Kidney glomerular epithelial cell (primary cell): ENCODE measurements around the gene ISX.

Experiments
- DNase-seq: peaks from one replicate; lab custom pipeline; 2025; lab: John Stamatoyannopoulos, UW

The ISX gene

DNA sequence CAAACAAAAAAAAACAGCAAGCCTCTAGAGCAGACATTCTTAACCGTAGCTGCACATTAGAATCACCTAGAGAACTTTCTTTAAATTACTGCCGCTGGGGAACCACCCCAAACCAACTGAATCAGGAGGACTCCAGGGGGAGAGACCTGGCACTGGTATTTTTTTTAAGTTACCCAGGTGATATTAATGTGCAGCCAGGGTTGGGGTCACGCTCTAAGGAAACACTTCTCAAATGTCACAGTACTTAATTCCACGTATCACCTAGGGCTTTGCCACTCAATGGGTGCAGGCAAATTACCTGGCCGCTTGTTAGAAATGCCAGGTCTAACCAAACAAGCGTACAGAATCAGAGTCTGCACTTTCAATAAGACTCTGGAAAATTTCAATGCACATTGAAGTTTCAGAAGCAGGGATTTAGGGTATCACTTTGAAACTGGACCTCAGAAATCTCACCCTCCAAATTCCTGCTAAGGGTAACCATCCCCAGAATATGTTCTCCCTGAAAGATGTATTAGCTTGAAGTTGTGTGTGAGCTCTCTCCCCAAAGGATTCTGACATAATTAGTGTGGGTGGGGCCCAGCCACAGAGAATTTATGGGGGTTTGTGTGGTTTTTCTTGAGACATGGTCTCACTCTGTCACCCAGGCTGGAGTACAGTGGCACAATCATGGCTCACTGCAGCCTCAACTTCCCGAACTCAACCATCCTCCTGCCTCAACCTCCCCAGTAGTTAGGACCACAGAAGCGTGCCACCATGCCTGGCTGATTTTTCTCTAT is 12.7 kb upstream of the ISX start:
- DNase-seq = no peak

DNA sequence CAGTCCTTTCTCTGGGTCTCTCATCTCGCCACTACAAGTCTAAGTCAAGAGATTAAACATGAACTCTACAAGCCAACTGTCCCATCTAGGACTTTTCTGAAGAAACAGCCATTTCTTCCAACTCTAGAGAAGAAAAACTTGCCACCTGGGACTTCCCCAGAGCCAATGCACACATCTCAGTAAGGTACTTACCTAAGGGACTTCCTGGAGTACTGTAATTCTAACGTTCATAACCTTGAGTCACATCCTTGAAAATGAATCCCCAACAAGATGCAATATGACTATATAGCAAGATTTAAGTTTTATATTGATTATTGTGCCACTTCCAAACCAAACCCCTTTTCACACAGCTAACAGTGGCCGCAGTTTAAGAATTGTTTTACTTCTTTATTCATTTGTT is 11.9 kb upstream of the ISX start:
- DNase-seq = no peak

DNA sequence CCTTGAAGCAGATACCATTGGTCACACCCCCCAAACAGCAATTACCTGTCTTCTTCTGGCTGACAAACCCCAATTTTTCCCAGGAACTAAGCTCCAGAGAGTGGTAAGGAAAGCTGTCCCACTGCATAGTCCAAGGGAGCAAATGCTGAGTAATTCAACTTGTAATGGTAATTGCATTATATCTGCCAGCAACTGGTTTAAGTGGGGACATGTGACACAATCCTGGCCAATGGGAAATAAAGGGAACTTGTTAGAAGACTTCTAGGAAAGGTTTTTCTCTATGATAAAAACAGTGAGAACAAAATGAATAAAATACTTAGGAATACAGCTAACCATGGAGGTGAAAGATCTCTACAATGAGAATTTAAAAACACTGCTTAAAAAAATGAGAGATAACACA is 9.5 kb upstream of the ISX start:
- DNase-seq = no peak

DNA sequence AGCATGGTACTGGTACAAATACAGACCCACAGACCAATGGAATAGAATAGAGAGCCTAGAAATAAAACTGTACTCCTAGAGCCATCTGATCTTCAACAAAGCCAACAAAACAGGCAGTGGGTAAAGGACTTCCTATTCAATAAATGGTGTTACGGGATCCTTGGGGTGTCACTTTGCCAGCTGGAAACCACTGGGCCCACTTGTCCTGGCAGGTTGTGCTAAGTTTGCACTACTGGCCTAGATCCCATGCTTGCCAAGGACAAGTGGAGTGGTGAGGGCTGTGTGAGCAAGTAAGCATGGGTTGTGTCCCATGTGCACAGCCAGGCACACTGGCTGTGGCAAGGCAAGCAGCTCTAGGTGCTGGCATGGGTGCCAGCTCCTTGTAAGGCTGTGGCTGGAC is 8.8 kb upstream of the ISX start:
- no peak for DNase-seq

DNA sequence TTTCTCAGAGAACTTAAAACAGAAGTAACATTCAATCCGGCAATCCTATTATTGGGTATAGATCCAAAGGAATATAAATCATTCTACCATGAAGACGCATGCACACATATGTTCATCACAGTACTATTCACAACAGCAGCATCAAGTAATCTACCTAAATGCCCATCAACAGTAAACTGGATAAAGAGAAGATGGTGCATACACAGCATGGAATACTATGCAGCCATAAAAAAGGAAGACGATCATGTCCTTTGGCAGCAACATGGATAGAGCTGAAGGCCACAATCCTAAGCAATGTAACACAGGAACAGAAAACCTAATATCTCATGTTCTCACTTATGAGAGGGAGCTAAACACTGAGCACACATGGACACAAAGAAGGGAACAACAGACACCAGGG is 6.3 kb upstream of the ISX start:
- DNase-seq = no peak

DNA sequence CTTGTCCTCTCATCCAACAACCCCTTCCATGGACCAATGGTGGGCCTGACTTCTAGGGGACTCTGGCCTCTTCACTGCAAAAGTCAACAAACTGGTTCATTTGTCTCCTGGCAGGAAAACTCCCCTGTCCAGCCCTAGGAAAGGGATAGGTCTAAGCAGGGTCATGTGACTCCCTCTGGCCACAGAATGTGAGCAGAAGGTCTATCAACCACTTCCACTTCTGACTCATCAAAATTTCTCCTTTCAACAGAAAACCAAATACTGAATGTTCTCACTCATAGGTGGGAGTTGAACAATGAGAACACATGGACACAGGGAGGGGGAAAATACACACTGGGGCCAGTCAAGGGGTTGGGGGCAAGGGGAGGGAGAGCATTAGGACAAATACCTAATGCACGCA is 1.3 kb upstream of the ISX start:
- DNase-seq = no peak

DNA sequence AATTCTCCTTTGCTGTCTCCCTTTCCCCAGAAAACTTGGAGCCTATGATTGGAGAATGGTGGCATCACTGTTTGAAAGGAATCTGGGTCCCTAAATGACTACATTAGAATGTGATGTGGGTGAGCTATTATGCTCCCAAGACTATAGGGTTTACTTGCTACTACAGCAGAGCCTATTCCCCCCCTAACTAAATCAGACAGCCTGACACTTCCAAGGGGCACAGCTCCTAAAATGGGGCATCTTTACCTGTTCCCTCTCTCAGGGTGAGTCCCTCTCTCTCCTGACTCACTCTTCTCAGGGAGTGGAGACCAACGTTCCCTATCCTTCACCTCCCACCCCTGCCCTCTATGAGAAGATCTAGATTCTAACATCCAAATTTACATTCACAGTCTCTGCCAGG is 775 bp upstream of the ISX start:
- DNase-seq = no peak

DNA sequence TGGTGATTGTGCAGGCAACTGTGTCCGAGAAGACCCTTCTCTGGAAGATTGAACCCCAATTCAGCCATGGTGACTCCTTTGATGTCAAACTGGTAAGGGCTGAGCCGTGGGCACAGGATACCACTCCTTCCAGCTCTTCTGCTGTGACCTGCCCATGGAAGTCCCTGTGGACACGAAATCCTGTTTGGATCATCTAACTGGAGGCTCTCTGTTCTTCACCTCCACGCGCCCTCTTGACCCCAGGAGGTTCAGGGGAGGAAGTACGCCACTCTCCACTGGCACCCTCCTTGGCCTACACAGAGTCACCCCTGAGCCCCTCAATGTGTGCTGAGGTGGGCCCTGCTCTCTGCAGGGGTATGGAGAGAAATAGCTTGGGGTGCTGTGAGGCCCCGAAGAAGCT is 810 bp downstream of the ISX start:
- DNase-seq = no peak

DNA sequence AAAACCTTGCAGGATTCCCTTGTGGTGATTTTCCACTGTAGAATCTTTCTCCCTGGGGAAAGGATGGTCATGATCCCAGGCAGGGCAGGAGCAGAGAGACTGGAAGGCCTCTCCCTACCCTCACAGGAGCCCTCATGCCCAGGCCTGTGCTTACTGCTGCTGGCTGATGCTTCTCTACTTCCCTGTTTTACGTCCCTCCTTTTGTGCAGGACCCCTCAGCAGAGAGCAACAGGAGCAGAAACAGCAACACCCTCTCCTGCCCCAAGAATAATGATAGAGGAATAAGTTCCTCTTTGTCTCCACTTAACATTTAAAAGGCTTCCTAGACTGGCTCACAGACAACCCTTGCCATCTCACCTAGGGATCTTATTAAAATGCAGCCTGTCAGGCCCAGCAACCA is 3.6 kb downstream of the ISX start:
- no peak for DNase-seq

DNA sequence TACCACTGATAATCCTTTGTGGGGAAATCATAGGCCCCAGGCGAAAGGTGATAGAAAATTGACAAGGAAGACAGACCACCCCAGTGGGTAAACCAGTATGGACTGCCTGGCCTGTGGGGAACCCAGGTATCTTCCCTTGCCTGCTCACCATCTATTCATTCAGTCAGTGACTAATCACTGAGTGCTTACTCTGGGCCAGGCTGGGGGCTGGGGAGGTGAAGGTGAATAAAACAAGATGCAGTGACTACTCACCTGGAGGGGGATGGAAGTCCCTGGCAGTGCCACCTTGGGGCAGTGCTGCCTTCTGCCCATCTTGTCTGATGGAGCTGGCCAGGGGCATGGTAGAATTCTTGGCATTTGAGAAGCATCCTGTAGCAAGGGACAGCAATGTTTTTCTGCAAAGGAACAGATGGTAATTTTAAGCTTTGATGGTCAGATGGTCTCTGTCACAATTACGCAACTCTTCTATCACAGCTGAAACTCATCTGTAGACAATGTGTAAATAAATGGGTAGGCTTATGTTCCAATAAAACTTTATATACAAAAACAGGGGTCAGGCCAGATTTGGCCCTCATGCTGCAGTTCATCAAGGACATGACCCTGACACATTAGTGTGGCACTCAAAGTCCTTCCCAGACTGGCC is 4.6 kb downstream of the ISX start:
- no peak for DNase-seq

DNA sequence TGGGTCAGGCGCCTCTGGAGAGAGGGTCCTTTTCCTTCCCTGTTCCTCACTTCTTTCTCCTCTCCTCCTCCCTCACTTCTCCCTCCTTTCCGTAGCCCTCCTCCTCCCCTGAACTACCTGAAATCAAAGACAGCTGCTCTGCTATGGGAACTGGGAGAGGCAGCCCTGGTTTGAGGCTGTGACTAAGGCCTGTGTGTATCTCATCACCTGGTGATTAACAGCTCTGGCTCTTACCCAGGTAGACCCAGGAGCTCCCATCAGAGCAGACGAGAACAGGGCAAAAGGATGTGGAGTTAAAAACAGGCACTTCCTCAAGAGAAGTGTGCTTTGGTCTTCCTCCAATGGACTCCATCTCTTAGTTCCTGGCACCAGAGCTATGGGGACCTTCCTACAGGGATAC is 5.8 kb downstream of the ISX start:
- DNase-seq = no peak

DNA sequence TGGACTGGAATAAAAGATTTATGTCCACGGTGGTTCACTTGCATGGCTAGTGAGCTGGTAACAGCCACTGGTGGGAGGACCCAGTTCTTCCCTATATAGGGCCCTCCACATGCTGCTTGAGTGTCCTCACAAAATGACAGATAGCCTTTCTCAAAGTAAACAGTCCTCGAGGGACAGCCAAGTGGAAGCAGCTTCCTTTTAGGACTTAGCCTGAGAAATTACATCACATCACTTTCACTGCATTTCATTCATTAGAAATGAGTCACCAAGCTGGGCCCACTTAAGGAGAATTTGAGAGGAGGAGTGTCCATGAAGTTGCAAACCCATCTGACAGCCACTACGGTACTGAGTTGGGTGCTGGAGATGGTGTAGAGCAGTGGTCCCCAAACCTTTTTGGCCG is 7.0 kb downstream of the ISX start:
- DNase-seq = no peak

DNA sequence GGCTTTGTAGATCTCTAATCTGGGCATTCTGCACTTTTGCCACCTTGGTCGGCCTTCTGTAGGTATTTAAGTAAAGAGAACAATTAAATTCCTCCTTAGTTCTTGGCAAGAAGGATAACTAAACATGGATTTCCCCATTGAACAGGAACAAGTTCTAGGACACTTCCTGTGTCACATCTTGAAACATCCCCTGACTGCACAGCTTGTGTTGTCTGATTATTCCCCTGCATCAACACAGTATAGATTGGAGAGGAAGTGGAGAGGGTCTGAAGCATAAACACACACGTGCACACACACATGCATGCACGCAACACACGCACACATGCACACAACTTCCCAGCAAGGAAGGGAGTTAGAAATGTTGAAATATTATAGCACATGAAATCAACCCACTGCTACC is 8.6 kb downstream of the ISX start:
- DNase-seq = no peak

DNA sequence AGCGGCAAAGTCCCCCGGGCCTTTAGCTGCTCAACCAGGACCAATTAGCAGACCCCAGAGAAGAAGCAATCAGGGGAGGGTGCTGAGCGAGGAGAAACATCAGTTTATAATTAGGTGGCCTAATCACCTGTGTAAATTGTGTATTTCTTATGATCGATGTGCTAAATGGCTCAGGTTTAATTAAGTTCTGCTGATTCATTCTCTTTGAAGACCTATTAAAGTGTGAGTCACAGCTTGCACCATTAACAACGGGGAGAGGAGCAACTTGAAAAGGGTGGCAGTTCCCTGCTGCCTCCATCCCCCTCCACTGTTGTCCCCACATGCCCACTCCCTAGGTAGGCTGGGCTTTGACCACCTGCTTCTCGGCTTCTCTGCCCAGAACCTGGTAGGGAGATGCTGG is 10.7 kb downstream of the ISX start:
- DNase-seq = no peak

DNA sequence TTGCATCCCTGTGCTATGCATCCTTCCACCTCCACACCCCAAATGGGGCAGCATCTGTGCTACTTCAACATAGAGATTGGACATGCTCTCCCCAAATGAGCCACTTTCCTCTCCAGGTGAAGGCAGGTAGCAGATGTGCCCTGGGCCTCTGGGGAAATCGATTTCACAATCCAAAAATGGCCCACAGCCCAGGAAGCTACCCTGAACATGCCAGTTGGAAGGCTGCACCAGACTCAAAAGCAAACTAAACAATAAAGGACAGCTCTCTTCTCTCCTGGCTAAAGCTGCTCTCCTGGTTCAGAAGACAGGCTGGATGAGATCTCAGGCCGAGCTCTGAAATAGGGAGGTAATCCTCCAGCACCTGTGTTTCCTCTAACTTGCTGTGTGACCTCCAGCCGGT is 19.7 kb downstream of the ISX start:
- DNase-seq = no peak

DNA sequence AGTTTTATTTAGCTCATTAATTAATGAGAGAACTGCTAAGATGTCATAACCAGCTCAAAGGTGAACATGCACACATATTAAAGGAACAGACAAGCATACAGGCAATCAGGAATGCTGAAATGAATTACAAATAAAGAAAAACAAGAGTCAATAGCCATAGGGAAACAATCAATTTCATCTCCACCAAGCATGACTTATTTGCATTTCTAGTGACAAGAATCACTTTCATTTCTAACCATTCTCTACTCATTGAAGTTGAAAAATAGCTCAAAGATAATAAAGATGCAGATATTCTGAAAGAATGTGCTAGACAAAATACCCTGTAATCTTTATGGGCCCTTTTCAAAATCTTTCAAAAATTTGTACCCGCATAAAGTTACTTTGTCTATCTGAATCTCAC is 23.2 kb downstream of the ISX start:
- DNase-seq = no peak

DNA sequence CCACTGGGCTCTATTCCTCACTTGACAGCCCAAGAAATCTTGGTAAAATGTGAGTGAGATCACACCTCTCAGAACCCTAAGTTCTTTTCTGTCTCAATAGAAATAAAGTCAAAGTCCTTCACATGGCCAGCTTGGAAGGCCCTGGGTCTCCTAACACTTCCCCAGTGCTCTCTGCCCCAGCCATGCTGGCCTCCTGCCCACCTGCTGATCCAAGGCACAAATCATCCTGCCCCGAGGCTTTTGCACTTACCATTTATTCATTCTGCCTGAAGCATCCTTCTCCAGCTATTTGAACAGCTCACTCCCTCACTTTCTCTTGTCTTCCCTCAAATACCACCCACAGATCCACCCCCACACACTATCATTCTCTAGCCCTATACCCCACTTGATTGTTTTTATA is 26.4 kb downstream of the ISX start:
- no peak for DNase-seq

DNA sequence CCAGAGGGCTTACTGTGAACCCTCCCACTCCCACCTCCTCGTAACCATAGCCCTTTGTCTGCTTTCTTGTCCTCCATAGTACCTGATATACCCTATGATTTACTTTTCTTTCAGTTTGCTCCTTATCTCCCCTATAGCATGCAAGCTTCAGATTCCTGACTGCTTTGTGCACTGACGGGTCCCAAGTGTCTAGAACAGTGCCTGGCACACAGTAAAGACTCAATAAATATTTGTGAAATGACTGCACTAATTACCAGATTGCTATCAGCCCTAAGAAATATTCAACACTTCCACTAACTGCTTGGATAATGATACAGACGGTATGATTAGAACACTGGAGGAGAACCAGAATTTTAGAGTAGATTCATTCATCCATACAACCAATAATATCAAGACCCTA is 33.0 kb downstream of the ISX start:
- no peak for DNase-seq

DNA sequence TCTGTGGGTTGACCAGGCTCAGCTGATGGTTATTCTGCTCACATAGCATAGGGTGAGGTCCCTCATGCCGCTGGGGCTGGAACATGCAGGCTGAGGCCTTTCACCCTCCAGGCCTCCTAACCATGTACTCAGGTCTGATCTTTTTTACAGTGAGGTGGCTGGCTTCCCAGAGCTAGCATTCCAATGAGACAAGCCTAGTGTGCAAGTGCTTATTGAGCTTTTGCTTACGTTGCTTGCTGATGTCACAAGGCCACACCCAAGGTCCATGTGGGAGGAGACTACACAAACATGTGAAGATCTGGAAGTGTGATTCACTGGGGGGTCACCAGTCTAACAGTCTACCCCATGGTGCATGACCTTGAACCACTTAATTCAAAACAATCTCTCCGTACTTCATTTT is 33.9 kb downstream of the ISX start:
- DNase-seq = no peak

DNA sequence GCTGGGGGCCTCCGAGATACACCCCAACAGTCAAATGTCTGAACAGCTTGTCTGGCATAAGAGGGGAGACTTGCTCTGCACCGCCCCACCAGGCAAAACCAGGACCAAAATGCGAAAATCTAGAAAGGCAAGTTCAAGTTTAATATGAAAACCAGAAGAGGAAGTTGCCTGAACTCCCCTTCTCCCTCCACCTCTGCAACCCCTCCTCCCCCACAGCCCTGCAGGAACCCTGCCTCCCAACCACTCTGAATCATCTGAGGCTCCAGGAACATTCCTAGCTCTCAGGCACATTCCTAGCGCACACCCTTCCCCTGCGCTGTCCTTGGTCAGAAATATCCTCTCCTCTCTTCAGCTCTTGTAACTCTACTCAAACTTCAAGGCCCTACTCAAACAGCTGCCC is 36.7 kb downstream of the ISX start:
- peak; percentile 48 for DNase-seq

DNA sequence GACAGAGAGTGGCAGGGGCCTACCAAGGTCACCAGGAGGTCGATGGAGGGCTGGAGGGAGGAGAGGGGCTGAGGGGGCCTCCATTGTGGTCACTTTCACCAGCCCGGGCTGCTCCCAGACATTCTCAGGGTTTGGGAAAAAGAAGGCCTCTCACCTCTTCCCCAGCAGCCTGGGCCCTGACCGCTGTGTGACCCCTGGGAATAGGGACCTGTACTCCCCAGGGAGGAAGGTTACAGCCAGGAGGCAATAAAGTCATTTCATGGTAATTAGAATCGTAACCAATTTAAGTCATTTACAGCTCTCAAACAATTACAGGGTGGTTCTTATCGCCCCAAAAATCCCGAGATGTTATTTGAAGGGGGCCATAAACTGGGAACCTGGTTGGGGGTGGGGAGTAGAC is 37.8 kb downstream of the ISX start:
- DNase-seq = no peak

DNA sequence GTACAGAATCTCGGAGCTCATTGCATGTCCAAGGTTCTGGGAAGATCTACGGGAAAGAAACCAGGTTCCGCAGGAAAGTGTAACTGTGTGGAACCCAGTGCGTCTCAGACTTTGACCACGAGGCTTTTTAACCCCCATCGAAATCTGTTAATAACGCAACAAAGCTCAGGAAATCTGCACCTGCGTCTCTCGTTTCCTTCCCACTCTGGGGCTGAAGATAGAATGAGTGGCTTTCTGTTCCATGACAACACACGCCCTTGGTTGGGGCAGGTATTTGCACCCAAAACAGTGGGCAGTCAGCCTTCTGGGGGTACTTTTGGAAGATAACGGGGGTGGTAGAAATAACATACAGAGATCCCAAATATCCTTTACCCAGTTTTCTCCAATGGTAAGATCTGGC is 38.5 kb downstream of the ISX start:
- no peak for DNase-seq

DNA sequence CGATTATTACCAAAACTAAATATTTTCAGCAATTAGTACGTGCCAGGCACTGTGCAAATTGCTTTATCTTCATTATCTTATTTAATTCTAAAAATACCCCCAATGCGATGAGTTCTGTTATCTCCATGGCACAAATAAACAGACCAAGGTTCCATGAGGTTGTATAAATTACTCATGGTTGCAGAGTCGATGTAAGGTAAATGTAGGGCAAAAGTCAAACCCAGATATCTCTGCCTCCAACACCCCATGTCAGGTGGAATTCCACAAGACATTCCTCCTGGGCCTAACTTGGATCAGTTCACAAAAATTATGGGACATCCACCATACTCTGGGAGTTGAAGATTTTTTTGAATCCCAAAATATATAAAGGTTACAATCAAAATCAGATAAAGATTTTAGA is 43.7 kb downstream of the ISX start:
- no peak for DNase-seq

DNA sequence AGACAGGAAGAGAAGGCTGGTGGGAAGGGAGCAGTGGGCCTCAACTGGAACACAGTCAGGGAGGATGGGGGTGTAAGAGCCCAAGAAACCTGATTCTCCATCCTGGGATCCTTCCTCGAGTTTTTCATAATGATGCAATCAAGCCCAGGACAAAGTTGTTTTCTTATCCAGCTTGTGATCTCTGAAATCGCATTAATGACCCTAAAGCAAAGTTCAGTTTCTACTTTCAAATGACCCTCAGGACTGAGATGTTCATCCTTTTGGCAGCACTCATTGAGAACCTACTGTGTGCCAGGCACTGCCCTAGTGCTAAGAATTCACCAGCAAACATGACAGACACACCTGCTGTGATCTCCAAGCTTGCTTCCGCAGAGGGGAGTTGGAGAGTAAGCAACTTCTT is 45.3 kb downstream of the ISX start:
- DNase-seq = no peak
